ENCODE data around the gene STRADA.

STRADA gene

DNA sequence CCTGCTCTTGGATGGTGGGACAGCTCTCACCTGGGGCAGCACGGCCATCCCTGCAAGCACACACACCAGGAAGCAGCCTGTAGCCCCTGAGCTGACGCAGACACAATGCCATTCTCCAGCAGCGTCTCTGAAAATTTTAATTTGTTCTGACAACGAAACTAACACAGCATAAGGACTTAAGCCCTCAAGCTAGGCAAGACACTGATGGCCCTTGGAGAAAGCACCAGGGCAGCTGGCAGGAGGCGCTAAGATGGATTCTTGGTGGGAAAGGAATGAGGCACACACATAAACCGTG, 38.9 kb downstream of the STRADA start:
- H3K4me3 ChIP-seq (ENCODE audit: low read depth in 1 of 2, low read length in 2 of 2) = peak overlapping the region in 1 of 2 donors; percentile 58
- peaks cover 14 to 26% of the 10 kb centered on the region in 2 donors for H3K36me3 ChIP-seq (ENCODE audit: control insufficient read depth in 1 of 2, insufficient read depth in 2 of 2, low read length in 2 of 2)

DNA sequence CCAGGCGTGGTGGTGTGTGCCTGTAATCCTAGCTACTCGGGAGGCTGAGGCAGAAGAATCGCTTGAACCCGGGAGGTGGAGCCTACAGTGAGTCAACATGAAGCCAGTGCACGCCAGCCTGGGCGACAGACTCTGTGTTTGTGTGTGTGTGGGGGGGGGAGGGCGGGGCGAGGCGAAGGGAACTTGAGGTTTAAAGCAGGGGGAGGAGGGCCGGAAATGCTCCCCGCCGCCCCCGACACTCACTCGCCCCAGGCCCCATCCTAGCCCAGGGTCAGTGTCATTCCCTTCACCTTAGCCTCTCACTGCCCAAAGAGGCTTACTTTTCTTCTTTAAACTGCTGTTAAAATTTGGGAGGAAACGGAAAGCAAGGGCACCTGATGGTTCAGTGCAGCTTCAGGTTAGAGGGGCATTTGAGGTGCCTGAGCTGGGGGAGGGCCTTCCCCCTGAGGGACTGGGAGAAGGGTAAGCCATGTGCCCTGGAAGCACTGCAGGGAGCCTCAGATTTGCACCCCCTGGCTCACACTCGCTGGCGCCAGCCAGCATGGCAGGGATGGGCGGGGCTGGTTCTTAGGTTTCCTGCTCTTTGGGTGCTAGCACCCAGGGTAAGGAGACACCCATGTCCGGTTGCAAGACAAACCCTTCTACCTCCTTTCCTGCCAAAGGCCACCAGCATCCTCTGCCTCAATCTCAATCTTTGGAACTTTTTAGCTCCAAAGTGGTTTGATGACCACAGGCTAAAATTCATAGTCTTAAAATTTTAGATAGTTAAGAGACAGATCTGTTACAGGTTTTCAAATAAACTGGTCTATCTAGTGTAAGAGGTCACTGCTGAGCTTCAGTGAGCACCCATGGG, 39.5 kb downstream of the STRADA start:
- Histone ChIP-seq H3K27ac (ENCODE audit: low read depth, low read length) (peak overlapping the region; percentile 62), H3K4me3 (ENCODE audit: low read depth in 1 of 2, low read length in 2 of 2) (peak overlapping the region; percentile 52 to 58), H3K36me3 (ENCODE audit: control insufficient read depth in 1 of 2, insufficient read depth in 2 of 2, low read length in 2 of 2) (peaks cover 14 to 26% of the 10 kb centered on the region in 2 donors), H3K4me1 (ENCODE audit: control insufficient read depth in 1 of 2, insufficient read depth in 2 of 2, low read length in 2 of 2) (peaks cover 5 to 38% of the 10 kb centered on the region in 2 donors), H3K27me3 (ENCODE audit: control insufficient read depth in 1 of 2, insufficient read depth in 2 of 2, low read length in 2 of 2) (no peaks in the 10 kb centered on the region), H3K9ac (ENCODE audit: low read depth in 1 of 2, low read length in 2 of 2) (peak overlapping the region in 1 of 2 donors; percentile 5), H3K9me3 (ENCODE audit: control insufficient read depth in 1 of 2, low read length in 2 of 2) (no peaks in the 10 kb centered on the region)

More for the DNA sequence above, 38.9 kb downstream of the STRADA start:
- Histone ChIP-seq H3K27ac (ENCODE audit: low read depth, low read length) (no peak overlapping the region), H3K4me1 (ENCODE audit: control insufficient read depth in 1 of 2, insufficient read depth in 2 of 2, low read length in 2 of 2) (peaks cover 0 to 32% of the 10 kb centered on the region in 2 donors), H3K27me3 (ENCODE audit: control insufficient read depth in 1 of 2, insufficient read depth in 2 of 2, low read length in 2 of 2) (no peaks in the 10 kb centered on the region), H3K9me3 (ENCODE audit: control insufficient read depth in 1 of 2, low read length in 2 of 2) (no peaks in the 10 kb centered on the region), H3K9ac (ENCODE audit: low read depth in 1 of 2, low read length in 2 of 2) (peak overlapping the region in 1 of 2 donors; percentile 1)

DNA sequence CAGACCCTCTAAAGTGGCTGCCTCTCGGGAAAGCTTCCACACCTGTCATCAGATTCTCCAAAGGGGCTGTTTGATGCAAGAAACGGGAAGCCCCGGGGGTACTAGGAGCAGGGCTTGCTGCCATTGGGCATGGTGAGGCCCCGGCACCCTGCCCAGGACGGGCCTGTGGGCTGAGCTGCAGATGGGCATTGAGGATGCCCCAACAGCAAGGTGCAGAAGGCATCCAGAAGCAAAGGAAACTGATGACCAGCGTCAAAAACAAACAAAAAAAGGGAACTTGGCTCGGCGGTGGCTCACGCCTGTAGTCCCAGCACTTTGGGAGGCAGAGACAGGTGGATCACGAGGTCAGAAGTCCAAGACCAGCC, 40.2 kb downstream of the STRADA start:
- H3K27ac ChIP-seq (ENCODE audit: low read depth, low read length) = peak overlapping the region; percentile 58
- H3K4me3 ChIP-seq (ENCODE audit: low read depth in 1 of 2, low read length in 2 of 2) = peak overlapping the region; percentile 43 to 62
- peaks cover 11 to 44% of the 10 kb centered on the region in 2 donors for H3K4me1 ChIP-seq (ENCODE audit: control insufficient read depth in 1 of 2, insufficient read depth in 2 of 2, low read length in 2 of 2)
- no peaks in the 10 kb centered on the region for H3K27me3 ChIP-seq (ENCODE audit: control insufficient read depth in 1 of 2, insufficient read depth in 2 of 2, low read length in 2 of 2)
- H3K9me3 ChIP-seq (ENCODE audit: control insufficient read depth in 1 of 2, low read length in 2 of 2) = no peaks in the 10 kb centered on the region
- peaks cover 14 to 26% of the 10 kb centered on the region in 2 donors for H3K36me3 ChIP-seq (ENCODE audit: control insufficient read depth in 1 of 2, insufficient read depth in 2 of 2, low read length in 2 of 2)
- peak overlapping the region; percentile 5 to 54 for H3K9ac ChIP-seq (ENCODE audit: low read depth in 1 of 2, low read length in 2 of 2)

DNA sequence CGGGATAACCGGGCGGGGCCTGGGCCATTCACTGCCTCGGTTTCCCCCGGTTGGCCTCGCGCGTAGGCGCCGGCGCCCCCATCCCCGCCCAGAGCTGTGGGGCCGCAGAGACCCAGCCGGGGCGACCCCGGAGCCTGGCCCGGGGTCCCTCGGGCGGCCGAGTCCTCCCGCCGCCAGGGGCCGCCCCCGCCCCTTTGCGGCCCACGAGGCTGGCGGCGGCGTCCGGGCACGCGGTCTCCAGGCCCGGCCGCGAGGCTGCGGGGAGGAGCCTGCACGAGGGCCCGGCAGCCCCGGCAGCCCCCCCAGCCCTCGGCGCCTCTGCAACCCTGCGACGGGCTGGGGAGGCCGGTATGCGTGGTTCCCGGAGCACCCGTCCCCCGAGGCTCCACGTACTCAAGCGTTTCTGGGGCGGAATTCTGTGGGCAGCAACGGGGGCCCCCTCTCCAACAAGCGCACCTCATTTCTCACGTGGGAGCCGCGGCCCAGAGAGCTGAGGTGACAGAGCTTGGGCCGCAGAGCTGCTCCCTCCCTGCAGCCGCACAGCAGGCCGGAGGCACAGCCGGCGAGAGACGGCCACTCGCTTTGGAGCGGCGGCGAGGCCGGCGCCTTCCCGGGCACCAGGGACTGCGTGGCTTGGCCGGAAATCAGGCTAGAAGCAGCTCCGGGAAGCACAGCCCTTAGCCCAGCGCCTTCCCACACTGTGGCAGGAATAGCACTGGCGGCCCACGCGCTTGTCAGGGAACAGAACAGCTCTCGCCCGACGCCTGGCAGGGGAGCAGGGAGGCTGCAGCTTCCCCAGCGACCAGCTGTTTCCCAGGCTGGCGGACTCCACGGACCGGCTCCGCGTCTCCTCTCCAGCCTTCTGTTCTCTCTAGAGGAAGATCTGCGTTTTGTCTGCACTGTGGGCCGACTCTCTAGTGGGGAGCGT, 40.8 kb downstream of the STRADA start:
- Histone ChIP-seq H3K27ac (ENCODE audit: low read depth, low read length) (peak overlapping the region; percentile 58), H3K9ac (ENCODE audit: low read depth in 1 of 2, low read length in 2 of 2) (peak overlapping the region; percentile 5 to 54), H3K27me3 (ENCODE audit: control insufficient read depth in 1 of 2, insufficient read depth in 2 of 2, low read length in 2 of 2) (no peaks in the 10 kb centered on the region), H3K36me3 (ENCODE audit: control insufficient read depth in 1 of 2, insufficient read depth in 2 of 2, low read length in 2 of 2) (peaks cover 14 to 22% of the 10 kb centered on the region in 2 donors), H3K4me1 (ENCODE audit: control insufficient read depth in 1 of 2, insufficient read depth in 2 of 2, low read length in 2 of 2) (peaks cover 11 to 44% of the 10 kb centered on the region in 2 donors), H3K9me3 (ENCODE audit: control insufficient read depth in 1 of 2, low read length in 2 of 2) (no peaks in the 10 kb centered on the region), H3K4me3 (ENCODE audit: low read depth in 1 of 2, low read length in 2 of 2) (peak overlapping the region; percentile 43 to 62)

DNA sequence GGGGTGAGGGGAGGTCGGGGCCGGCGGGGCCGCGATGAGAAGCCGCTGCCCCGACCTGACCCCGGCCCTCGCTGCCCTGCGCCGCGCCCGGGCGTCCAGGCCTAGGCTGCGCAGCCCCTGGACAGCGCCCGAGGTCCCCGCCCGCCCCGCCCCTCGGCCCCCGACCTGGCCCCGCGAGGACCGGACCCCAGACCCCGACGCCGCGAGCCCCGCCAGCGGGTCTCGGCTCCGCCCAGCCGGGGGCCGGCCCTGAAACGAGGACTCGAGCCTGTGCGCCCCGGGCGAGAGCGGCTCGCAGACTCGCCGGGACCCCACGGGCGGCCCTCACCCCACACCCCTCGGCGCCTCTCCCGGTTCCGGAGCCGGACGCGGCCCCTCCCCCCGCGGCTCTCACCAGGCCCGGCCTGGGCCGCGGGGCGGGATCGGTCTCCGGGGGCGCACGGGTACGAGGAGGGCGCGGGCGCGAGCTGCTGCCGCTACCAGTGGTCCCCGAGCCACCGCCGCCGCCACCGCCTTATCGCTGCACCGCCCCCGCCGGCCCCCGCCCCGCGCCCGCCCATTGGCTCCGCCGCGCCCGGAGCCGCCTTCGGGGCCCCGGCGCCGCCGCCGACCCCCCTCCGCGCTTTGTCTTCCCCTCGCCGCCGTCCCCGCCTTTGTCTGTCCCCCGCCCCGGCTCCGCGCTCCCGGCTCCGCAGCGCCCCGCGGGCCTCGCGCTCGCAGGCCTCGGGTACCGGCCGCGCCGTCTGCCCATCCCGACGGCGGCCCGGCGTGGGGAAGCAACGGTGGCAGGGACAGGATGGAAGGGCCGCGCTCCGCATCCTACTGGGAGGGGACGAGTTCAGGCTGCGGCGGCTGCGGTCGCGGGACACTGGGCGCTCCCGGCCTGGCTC, 41.7 kb downstream of the STRADA start, which contains the start of gene LIMD2:
TSS of gene LIMD2 (minus strand) at position 488 of the 890 bp plus-strand sequence. CDS start 827 bp downstream, outside the sequence.
- H3K4me1 ChIP-seq (ENCODE audit: control insufficient read depth in 1 of 2, insufficient read depth in 2 of 2, low read length in 2 of 2) = peaks cover 11 to 44% of the 10 kb centered on the region in 2 donors
- no peaks in the 10 kb centered on the region for H3K27me3 ChIP-seq (ENCODE audit: control insufficient read depth in 1 of 2, insufficient read depth in 2 of 2, low read length in 2 of 2)
- H3K9me3 ChIP-seq (ENCODE audit: control insufficient read depth in 1 of 2, low read length in 2 of 2) = no peaks in the 10 kb centered on the region
- peak within 1 kb of the TSS; percentile 58 for H3K27ac ChIP-seq (ENCODE audit: low read depth, low read length)
- H3K36me3 ChIP-seq (ENCODE audit: control insufficient read depth in 1 of 2, insufficient read depth in 2 of 2, low read length in 2 of 2) = peaks cover 11 to 15% of the 10 kb centered on the region in 2 donors
- peak within 1 kb of the TSS; percentile 55 to 62 for H3K4me3 ChIP-seq (ENCODE audit: low read depth in 1 of 2, low read length in 2 of 2)
- peak within 1 kb of the TSS; percentile 43 to 73 for H3K9ac ChIP-seq (ENCODE audit: low read depth in 1 of 2, low read length in 2 of 2)

DNA sequence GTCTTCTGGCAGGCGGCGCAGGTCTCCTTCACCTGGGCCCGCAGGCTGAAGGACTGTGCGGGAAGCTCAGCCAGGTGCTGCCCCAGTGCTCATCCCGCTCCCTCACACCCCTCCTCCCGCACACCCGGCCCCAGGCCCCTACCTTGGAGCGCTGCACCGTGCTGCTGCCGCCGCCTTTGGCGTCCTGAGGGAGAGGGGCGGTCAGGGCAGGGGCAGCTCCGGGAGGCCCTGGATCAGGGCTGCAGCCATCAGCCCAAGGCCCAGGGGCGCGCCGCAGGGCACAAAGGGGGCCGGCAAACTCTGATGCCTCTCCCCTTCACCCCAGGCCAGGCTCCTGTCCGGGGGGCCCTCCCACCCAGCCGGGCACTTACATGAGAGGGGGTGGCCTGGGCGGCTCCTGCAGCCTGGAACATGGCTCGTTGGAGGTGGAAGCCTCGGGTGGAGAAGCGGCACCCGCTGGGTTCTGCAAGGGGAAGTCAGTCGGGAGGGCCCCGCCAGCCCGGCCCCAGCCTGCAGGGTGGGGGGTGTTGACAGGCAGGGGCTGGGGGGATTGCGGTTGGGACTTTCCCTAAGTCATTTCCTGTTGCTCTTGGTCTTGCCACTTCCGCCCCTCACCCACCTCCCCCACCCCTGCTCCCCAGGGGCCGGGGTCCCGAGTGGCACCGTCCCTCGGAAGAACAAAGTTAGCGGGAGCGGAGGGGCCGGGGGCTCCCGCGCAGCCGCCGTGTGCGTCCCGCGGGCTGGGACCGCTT, 42.5 kb downstream of the STRADA start:
- Histone ChIP-seq H3K9ac (ENCODE audit: low read depth in 1 of 2, low read length in 2 of 2) (peak overlapping the region; percentile 43 to 73), H3K4me1 (ENCODE audit: control insufficient read depth in 1 of 2, insufficient read depth in 2 of 2, low read length in 2 of 2) (peaks cover 11 to 44% of the 10 kb centered on the region in 2 donors), H3K4me3 (ENCODE audit: low read depth in 1 of 2, low read length in 2 of 2) (peak overlapping the region; percentile 55 to 59), H3K36me3 (ENCODE audit: control insufficient read depth in 1 of 2, insufficient read depth in 2 of 2, low read length in 2 of 2) (peaks cover 9 to 14% of the 10 kb centered on the region in 2 donors), H3K27me3 (ENCODE audit: control insufficient read depth in 1 of 2, insufficient read depth in 2 of 2, low read length in 2 of 2) (no peaks in the 10 kb centered on the region), H3K27ac (ENCODE audit: low read depth, low read length) (peak overlapping the region; percentile 42), H3K9me3 (ENCODE audit: control insufficient read depth in 1 of 2, low read length in 2 of 2) (no peaks in the 10 kb centered on the region)

DNA sequence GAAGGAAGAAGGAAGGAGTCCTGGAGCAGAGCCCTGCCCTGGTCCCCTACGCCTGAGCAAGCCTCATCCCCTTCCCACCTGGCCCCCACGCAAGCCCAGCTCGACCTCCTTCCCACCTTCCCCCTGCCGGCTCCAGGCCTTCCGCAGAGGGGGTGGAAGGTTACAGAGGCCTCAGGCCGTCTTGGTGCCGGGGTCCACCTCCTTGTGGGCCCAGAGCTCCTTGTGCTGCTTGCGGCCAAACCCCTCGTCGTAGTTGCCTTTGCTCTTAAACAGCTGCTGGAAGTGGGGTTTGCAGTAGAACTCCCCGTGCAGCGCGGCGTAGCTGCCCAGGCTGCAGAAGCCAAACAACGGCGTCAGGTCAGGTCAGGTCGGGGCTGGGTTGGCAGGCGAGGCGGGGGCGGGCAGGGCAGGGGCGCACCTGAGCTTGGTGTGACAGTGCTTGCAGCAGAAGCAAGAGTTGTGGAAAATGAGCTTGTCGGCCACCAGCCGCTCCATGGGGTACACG, 43.2 kb downstream of the STRADA start:
- Histone ChIP-seq H3K27me3 (ENCODE audit: control insufficient read depth in 1 of 2, insufficient read depth in 2 of 2, low read length in 2 of 2) (no peaks in the 10 kb centered on the region), H3K4me1 (ENCODE audit: control insufficient read depth in 1 of 2, insufficient read depth in 2 of 2, low read length in 2 of 2) (peaks cover 11 to 44% of the 10 kb centered on the region in 2 donors), H3K27ac (ENCODE audit: low read depth, low read length) (no peak overlapping the region), H3K36me3 (ENCODE audit: control insufficient read depth in 1 of 2, insufficient read depth in 2 of 2, low read length in 2 of 2) (peaks cover 11 to 15% of the 10 kb centered on the region in 2 donors), H3K4me3 (ENCODE audit: low read depth in 1 of 2, low read length in 2 of 2) (peak overlapping the region; percentile 55 to 59), H3K9ac (ENCODE audit: low read depth in 1 of 2, low read length in 2 of 2) (peak overlapping the region; percentile 43 to 73), H3K9me3 (ENCODE audit: control insufficient read depth in 1 of 2, low read length in 2 of 2) (no peaks in the 10 kb centered on the region)

DNA sequence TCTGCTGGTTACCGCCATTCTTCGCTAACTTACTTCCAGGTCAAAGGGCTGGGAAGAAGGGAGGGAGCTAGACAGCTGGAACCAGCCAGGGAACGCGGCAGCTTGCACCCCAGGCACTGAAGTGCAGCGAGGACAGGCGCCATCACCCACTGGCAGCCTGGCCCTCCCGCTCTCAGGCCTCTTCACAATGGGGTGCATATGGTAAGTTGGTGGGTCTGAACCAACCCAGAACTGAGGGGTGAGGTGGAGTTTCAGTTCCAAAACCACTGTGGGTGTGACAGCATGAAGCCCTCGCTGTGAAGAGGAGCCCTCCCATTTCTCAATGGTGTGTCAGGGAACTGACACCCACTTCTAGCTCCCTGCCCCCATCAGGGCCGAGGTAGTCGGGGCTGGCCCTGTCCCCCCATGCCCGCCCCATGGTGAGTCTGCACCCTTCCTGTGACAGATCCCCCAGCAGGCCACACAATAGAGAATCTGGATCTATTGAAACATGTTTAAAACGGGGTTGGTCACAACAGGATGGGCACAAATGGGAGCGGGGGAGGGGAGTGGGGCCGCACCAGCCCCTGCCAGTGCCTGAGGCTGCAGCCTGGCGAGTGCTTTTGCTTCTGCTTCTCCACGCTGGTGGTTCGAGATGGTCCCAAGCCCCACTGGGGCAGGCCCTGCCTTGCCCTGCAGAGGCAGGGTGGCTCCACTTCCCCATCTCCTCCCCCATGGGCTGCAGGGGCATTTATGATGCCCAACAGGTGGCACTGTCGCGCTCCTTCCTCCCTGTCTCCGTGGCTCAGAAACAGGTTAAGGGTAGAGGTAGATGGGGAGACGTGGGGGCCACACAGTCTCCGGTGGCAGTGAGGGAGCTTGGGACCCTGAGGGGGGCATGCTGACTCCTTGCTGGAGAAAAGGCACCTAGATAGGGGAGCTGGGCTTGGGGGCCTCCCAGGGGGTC, 44.0 kb downstream of the STRADA start:
- Histone ChIP-seq H3K4me1 (ENCODE audit: control insufficient read depth in 1 of 2, insufficient read depth in 2 of 2, low read length in 2 of 2) (peaks cover 11 to 38% of the 10 kb centered on the region in 2 donors), H3K36me3 (ENCODE audit: control insufficient read depth in 1 of 2, insufficient read depth in 2 of 2, low read length in 2 of 2) (peaks cover 13 to 18% of the 10 kb centered on the region in 2 donors), H3K4me3 (ENCODE audit: low read depth in 1 of 2, low read length in 2 of 2) (peak overlapping the region; percentile 55 to 59), H3K9me3 (ENCODE audit: control insufficient read depth in 1 of 2, low read length in 2 of 2) (no peaks in the 10 kb centered on the region), H3K9ac (ENCODE audit: low read depth in 1 of 2, low read length in 2 of 2) (peak overlapping the region; percentile 43 to 73), H3K27me3 (ENCODE audit: control insufficient read depth in 1 of 2, insufficient read depth in 2 of 2, low read length in 2 of 2) (no peaks in the 10 kb centered on the region), H3K27ac (ENCODE audit: low read depth, low read length) (no peak overlapping the region)
